Karpas-422 (cell line): ENCODE measurements around the gene TARS2. TPM values are rescaled to one million over a fixed set of nuclear protein-coding genes. Genes with fewer than 3 reads are reported as not detected.

Source experiments
- DNase-seq: peaks from one replicate; pipeline ENCODE4 v3.0.0-alpha.2; 2015
- H2AFZ ChIP-seq: fragments of 200-600 bp; sonication (generic); 2 replicates; pipeline ENCODE4 v1.6.1; 2014; ENCODE audit warnings: antibody characterized with exemption, low read length, mixed read lengths
- H3K27ac ChIP-seq: fragments of 200-600 bp; sonication (generic); 2 replicates; pipeline ENCODE4 v1.5.1; 2014; ENCODE audit warnings: mild to moderate bottlenecking, low read length, moderate library complexity
- H3K27me3 ChIP-seq: fragments of 200-600 bp; sonication (generic); 2 replicates; pipeline ENCODE4 v1.6.1; 2014; ENCODE audit warnings: low read length, mixed read lengths
- H3K36me3 ChIP-seq: fragments of 200-600 bp; sonication (generic); 2 replicates; pipeline ENCODE4 v1.6.1; 2014; ENCODE audit warnings: low read length, mixed read lengths; ENCODE audit not compliant: insufficient read depth
- H3K4me1 ChIP-seq: fragments of 200-600 bp; sonication (generic); 2 replicates; pipeline ENCODE4 v1.6.1; 2014; ENCODE audit warnings: mild to moderate bottlenecking, low read length, mixed read lengths
- H3K4me2 ChIP-seq: fragments of 200-600 bp; sonication (generic); 2 replicates; pipeline ENCODE4 v1.6.1; 2014; ENCODE audit warnings: low read length, low read depth, mild to moderate bottlenecking; ENCODE audit not compliant: poor library complexity, severe bottlenecking
- H3K4me3 ChIP-seq: fragments of 200-600 bp; sonication (generic); 2 replicates; pipeline ENCODE4 v1.5.1; 2014; ENCODE audit warnings: mild to moderate bottlenecking, antibody characterized with exemption, low read length, mixed read lengths
- H3K79me2 ChIP-seq: fragments of 200-600 bp; sonication (generic); 2 replicates; pipeline ENCODE4 v1.6.1; 2014; ENCODE audit warnings: mild to moderate bottlenecking, low read length, mixed read lengths
- H3K9ac ChIP-seq: fragments of 200-600 bp; sonication (generic); 2 replicates; pipeline ENCODE4 v1.6.0; 2014; ENCODE audit warnings: low read length
- H3K9me2 ChIP-seq: fragments of 200-600 bp; sonication (generic), shearing (Covaris generic); replicated peaks from 2 replicates; pipeline ENCODE4 v1.6.0; 2014; ENCODE audit warnings: mild to moderate bottlenecking, low read length, moderate library complexity; ENCODE audit not compliant: insufficient read depth
- H3K9me3 ChIP-seq: fragments of 300-700, 200-600 bp; sonication (generic); 2 replicates; pipeline ENCODE4 v1.6.1; 2014; ENCODE audit warnings: low read length, mixed read lengths
- H4K20me1 ChIP-seq: fragments of 200-600 bp; sonication (generic); 2 replicates; pipeline ENCODE4 v1.6.1; 2014; ENCODE audit warnings: mild to moderate bottlenecking, antibody characterized with exemption, low read length, low read depth; ENCODE audit not compliant: insufficient read depth
- total RNA-seq: library from RNA; depleted of rRNA; stranded (reverse); fragments of >200 nt; shearing (Covaris generic); gene quantifications from 2 replicates; pipeline ENCODE4 v1.2.3, GENCODE V29; 2014; ENCODE audit warnings: low replicate concordance

The TARS2 gene
- total RNA-seq, 1 experiment from 2014 or later: 38.3 TPM

- peaks cover 20% of the 10 kb centered on the region for H3K4me1 ChIP-seq
- no peaks in the 10 kb centered on the region for H3K9me2 ChIP-seq
- H3K79me2 ChIP-seq: no peaks in the 10 kb centered on the region
- H4K20me1 ChIP-seq: no peaks in the 10 kb centered on the region
- H3K36me3 ChIP-seq: no peaks in the 10 kb centered on the region
- no peak overlapping the region for H2AFZ ChIP-seq
- H3K9ac ChIP-seq: no peak overlapping the region
- H3K9me3 ChIP-seq: no peaks in the 10 kb centered on the region
- no peaks in the 10 kb centered on the region for H3K27me3 ChIP-seq
- no peak for DNase-seq
- H3K4me2 ChIP-seq: no peak overlapping the region
- no peak overlapping the region for H3K27ac ChIP-seq
- no peak overlapping the region for H3K4me3 ChIP-seq
These were observed 48.5 kb downstream of the TARS2 start for GRCh38 chr1:150535511-150536287.

- peaks cover 17% of the 10 kb centered on the region for H3K4me1 ChIP-seq
- H4K20me1 ChIP-seq: no peaks in the 10 kb centered on the region
- no peak overlapping the region for H3K4me2 ChIP-seq
- no peaks in the 10 kb centered on the region for H3K9me2 ChIP-seq
- H3K27me3 ChIP-seq: no peaks in the 10 kb centered on the region
- DNase-seq: no peak
- no peaks in the 10 kb centered on the region for H3K79me2 ChIP-seq
- no peak overlapping the region for H3K9ac ChIP-seq
- H3K4me3 ChIP-seq: no peak overlapping the region
- H2AFZ ChIP-seq: no peak overlapping the region
- H3K36me3 ChIP-seq: no peaks in the 10 kb centered on the region
- no peaks in the 10 kb centered on the region for H3K9me3 ChIP-seq
- no peak overlapping the region for H3K27ac ChIP-seq
These were observed 49.9 kb downstream of the TARS2 start for GRCh38 chr1:150536836-150537731.

- Histone ChIP-seq H3K27me3 (no peaks in the 10 kb centered on the region), H3K79me2 (no peaks in the 10 kb centered on the region), H4K20me1 (no peaks in the 10 kb centered on the region), H3K36me3 (no peaks in the 10 kb centered on the region), H3K4me3 (no peak overlapping the region), H3K9ac (no peak overlapping the region), H3K27ac (no peak overlapping the region), H3K4me2 (no peak overlapping the region), H3K9me2 (no peaks in the 10 kb centered on the region), H2AFZ (no peak overlapping the region), H3K9me3 (no peaks in the 10 kb centered on the region), H3K4me1 (peaks cover 13% of the 10 kb centered on the region)
- DNase-seq: no peak
These were observed 50.8 kb downstream of the TARS2 start for GRCh38 chr1:150537732-150538684.

GRCh38 chr1:150543500-150544143 lies 56.4 kb downstream of the TARS2 start:
- Histone ChIP-seq H3K9me2 (no peaks in the 10 kb centered on the region), H3K4me2 (no peak overlapping the region), H3K4me1 (peaks cover 8% of the 10 kb centered on the region), H3K4me3 (no peak overlapping the region), H3K36me3 (no peaks in the 10 kb centered on the region), H3K27ac (no peak overlapping the region), H3K27me3 (no peaks in the 10 kb centered on the region), H4K20me1 (no peaks in the 10 kb centered on the region), H2AFZ (no peak overlapping the region), H3K9ac (no peak overlapping the region), H3K79me2 (no peaks in the 10 kb centered on the region), H3K9me3 (no peaks in the 10 kb centered on the region)
- no peak for DNase-seq

GRCh38 chr1:150544204-150544603 lies 57.0 kb downstream of the TARS2 start:
- Histone ChIP-seq H3K9me2 (no peaks in the 10 kb centered on the region), H3K27me3 (no peaks in the 10 kb centered on the region), H2AFZ (no peak overlapping the region), H3K4me1 (peaks cover 12% of the 10 kb centered on the region), H4K20me1 (no peaks in the 10 kb centered on the region), H3K79me2 (no peaks in the 10 kb centered on the region), H3K4me2 (no peak overlapping the region), H3K36me3 (no peaks in the 10 kb centered on the region), H3K9me3 (no peaks in the 10 kb centered on the region), H3K4me3 (no peak overlapping the region), H3K9ac (no peak overlapping the region), H3K27ac (no peak overlapping the region)
- no peak for DNase-seq

- Histone ChIP-seq H3K79me2 (no peaks in the 10 kb centered on the region), H3K4me3 (no peak overlapping the region), H3K9ac (no peak overlapping the region), H3K36me3 (no peaks in the 10 kb centered on the region), H3K9me2 (no peaks in the 10 kb centered on the region), H3K27ac (no peak overlapping the region), H3K27me3 (no peaks in the 10 kb centered on the region), H3K4me1 (peaks cover 15% of the 10 kb centered on the region), H3K4me2 (no peak overlapping the region), H2AFZ (no peak overlapping the region), H3K9me3 (no peaks in the 10 kb centered on the region), H4K20me1 (no peaks in the 10 kb centered on the region)
- DNase-seq: no peak
These were observed 58.3 kb downstream of the TARS2 start for GRCh38 chr1:150545486-150546032.

GRCh38 chr1:150546294-150546937 lies 59.2 kb downstream of the TARS2 start:
- no peaks in the 10 kb centered on the region for H3K9me3 ChIP-seq
- no peaks in the 10 kb centered on the region; the same call in 1 of the 2 replicates for H4K20me1 ChIP-seq
- no peak overlapping the region for H3K9ac ChIP-seq
- H3K9me2 ChIP-seq: no peaks in the 10 kb centered on the region
- peaks cover 15% of the 10 kb centered on the region for H3K4me1 ChIP-seq
- H3K79me2 ChIP-seq: no peaks in the 10 kb centered on the region
- no peak overlapping the region for H3K4me2 ChIP-seq
- H3K4me3 ChIP-seq: no peak overlapping the region
- H3K27me3 ChIP-seq: no peaks in the 10 kb centered on the region
- no peak overlapping the region for H3K27ac ChIP-seq
- DNase-seq: no peak
- no peaks in the 10 kb centered on the region for H3K36me3 ChIP-seq
- H2AFZ ChIP-seq: no peak overlapping the region
